ENCODE measurements around the gene ELF2. TPM values are rescaled to one million over a fixed set of nuclear protein-coding genes. Genes with fewer than 3 reads are reported as not detected.

The ELF2 gene
- total and polyA plus RNA-seq, 2 of the 8 experiments (the other 6 are each of a cell fraction or from before 2014, with no cell fraction given), result 21.1 to 44.3 TPM

DNA sequence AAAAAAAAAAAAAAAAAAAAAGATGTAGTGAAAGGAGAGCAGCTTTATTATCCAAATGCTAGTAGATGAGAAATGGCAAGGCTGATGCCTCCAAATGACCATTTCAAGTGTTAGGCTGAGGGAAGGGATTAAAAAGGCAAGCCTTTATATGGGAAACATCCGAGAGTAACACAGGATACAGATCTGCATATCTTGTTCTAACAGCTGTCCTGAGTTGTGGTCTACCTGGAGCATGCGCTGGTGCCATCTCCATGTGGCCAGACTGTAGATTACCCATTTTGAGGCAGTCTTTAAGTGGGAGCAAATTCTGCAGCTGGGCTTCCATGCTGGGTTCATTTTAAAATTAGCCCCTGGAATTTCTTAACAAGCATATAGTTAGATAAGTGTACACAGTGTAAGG, 26.0 kb upstream of the ELF2 start (continued):
- TF ChIP-seq CHD7 (IDR thresholded peaks at IDR 0.05; ENCODE audit: insufficient replicate concordance, low read length) (no peak), EGR1 (IDR thresholded peaks at IDR 0.05; ENCODE audit: borderline replicate concordance, low read depth, low read length) (no peak), BRCA1 (IDR thresholded peaks at IDR 0.05; ENCODE audit: low read depth, low read length) (no peak), SIRT6 (IDR thresholded peaks at IDR 0.05; ENCODE audit: low read length) (no peak), POLR2A (IDR thresholded peaks at IDR 0.05; ENCODE audit: control extremely low read depth in 1 of 2, low read depth in 2 of 2, low read length in 2 of 2) (no peak), JUN (IDR thresholded peaks at IDR 0.05; ENCODE audit: low read depth, low read length) (no peak), EP300 (IDR thresholded peaks at IDR 0.05; ENCODE audit: borderline replicate concordance in 1 of 2, low read depth in 2 of 2, low read length in 2 of 2) (no peak), PHF8 (conservative IDR thresholded peaks at IDR 0.05; ENCODE audit: low read depth, low read length) (no peak)
